Lower lobe of right lung (tissue), 2 donors: ENCODE measurements around the gene CUEDC1. TPM values are rescaled to one million over a fixed set of nuclear protein-coding genes. Genes with fewer than 3 reads are reported as not detected.
A peak's percentile ranks its signal among the peaks of the same experiment; 100 is the strongest.

Experiments
- ATAC-seq, 2 donors: fragments of 200-7000 bp; cut with Tn5 transposase; one replicate each; pipeline ENCODE4 v1.9.1; 2020 to 2022; ENCODE audit warnings: mild to moderate bottlenecking in 2 of 2, moderate library complexity in 2 of 2
- DNase-seq: peaks from one replicate; pipeline ENCODE4 v3.0.0-alpha.2; 2020
- H3K27ac ChIP-seq: fragments of 200-600 bp; one replicate; pipeline ENCODE4 v1.8.0; 2022
- H3K27me3 ChIP-seq: fragments of 200-600 bp; one replicate; pipeline ENCODE4 v1.8.0; 2022; ENCODE audit warnings: low read depth
- H3K36me3 ChIP-seq: fragments of 200-600 bp; one replicate; pipeline ENCODE4 v1.8.0; 2022; ENCODE audit warnings: mild to moderate bottlenecking
- H3K4me1 ChIP-seq: fragments of 200-600 bp; one replicate; pipeline ENCODE4 v1.8.0; 2022
- H3K4me3 ChIP-seq: fragments of 200-600 bp; one replicate; pipeline ENCODE4 v1.8.0; 2022; ENCODE audit warnings: mild to moderate bottlenecking
- H3K9me3 ChIP-seq: fragments of 200-600 bp; one replicate; pipeline ENCODE4 v1.8.0; 2022
- intact Hi-C: fragments of 100-400 bp; cut with DNase I; formaldehyde crosslinking; loops from one replicate; pipeline ENCODE4 v1.11.0; 2022
- total RNA-seq: library from RNA; stranded (reverse); fragmentation: NEBNext Ultra II Directional; extraction: Animal tissue kit (Norgen Biotek cat#: 25700); gene quantifications from one replicate; pipeline ENCODE4 v1.2.1, GENCODE V29; 2021
- TF ChIP-seq, protein P1 (sequence below): fragments of 200-600 bp; IDR thresholded peaks from one replicate; pipeline ENCODE4 v1.8.0; 2022; ENCODE audit warnings: antibody characterized with exemption, mild to moderate bottlenecking
- donor health status: DM: no; HTN: yes; CAD: no; lungs with severe emphysema.

The CUEDC1 gene
- total RNA-seq, 1 donor from 2014 or later, result 42.8 TPM

DNA sequence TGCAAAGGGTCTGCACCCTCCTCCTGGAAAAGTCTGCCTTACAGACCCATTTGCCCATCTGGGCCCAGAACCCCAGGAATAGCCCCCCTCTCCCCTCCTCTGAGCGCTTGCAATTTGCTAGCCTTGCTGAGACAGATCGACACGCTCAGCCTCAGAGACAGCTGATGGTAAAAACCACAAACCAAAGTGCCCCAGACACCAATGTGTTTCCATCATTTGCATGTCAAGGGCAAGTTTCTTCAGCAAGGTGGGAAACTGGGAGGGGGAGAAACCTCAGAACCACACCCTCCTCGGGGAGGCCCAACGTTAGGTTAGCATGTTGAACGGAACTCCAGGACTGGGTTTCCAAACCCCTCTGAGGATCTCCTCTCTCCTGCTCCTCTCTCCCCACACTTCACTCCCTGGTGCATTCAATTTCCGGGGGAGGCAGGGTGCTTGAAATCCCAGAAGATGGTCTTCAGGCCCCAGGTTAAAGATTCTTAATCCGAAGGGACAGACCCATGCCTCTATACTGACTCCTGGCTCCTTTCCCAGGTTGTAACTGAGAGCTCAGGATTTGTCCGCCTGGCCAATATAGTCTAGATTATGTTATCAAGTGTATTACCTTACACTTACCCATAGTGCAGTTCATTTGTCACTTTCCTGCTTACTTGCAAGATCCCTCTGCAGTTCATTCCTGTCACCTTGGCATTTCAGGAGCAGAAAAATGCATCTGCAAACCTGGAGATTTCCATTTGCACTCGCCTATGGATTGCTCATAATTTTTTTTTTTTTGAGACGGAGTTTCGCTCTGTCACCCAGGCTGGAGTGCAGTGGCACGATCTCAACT is 1.3 kb upstream of the CUEDC1 start:
- Histone ChIP-seq H3K4me3 (no peak overlapping the region), H3K9me3 (no peaks in the 10 kb centered on the region), H3K27ac (no peak overlapping the region), H3K36me3 (no peaks in the 10 kb centered on the region), H3K4me1 (peaks cover 40% of the 10 kb centered on the region), H3K27me3 (no peaks in the 10 kb centered on the region)
- intact Hi-C loops, result no loop called here
- TF ChIP-seq, protein P1, sequence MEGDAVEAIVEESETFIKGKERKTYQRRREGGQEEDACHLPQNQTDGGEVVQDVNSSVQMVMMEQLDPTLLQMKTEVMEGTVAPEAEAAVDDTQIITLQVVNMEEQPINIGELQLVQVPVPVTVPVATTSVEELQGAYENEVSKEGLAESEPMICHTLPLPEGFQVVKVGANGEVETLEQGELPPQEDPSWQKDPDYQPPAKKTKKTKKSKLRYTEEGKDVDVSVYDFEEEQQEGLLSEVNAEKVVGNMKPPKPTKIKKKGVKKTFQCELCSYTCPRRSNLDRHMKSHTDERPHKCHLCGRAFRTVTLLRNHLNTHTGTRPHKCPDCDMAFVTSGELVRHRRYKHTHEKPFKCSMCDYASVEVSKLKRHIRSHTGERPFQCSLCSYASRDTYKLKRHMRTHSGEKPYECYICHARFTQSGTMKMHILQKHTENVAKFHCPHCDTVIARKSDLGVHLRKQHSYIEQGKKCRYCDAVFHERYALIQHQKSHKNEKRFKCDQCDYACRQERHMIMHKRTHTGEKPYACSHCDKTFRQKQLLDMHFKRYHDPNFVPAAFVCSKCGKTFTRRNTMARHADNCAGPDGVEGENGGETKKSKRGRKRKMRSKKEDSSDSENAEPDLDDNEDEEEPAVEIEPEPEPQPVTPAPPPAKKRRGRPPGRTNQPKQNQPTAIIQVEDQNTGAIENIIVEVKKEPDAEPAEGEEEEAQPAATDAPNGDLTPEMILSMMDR, result no peak
- ATAC-seq (no peak), DNase-seq (no peak)

DNA sequence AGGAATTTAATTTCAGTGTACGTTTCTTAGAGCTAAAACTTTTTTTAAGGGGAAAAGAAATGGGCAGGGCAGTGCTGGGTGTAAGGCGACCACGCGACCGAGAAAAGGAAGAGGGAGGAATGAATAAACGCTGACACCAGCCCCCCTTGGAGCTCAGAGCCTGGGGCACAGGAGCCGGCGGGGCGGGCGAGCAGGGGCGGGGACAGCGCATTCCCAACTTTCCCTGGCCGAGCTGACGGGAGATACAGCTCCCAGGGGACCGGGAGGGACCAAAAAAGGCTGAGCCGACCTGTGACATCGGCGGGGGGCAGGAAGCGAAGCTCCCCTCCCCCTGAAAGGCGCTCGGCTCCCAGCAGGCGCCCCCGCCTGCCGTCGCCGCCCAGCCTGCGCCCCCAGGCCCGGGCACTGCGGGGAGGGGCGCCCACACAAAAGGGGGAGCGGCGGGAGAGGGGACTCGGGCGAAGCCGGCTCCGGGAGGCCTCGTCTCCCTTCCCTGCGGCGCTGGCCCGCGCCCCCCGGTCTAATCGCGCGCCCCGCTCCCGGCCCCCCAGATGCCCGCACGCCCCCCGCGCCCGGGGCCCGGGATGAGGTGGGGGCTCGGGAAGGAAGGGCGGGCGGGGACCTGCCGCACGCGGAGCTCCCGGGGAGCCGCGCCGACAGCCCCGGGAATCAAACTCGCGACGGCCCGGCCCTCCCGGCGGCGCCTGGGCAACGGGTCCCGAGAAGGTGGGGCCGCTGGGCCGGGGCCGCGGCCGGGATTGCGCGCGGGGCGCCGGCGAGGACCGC is 622 bp downstream of the CUEDC1 start:
- ATAC-seq (peak; percentile 63 to 75), DNase-seq (peak; percentile 72)
- TF ChIP-seq, protein P1, result no peak
- Histone ChIP-seq H3K27me3 (no peaks in the 10 kb centered on the region), H3K36me3 (no peaks in the 10 kb centered on the region), H3K4me3 (peak overlapping the region; percentile 77), H3K27ac (peak overlapping the region; percentile 93), H3K9me3 (no peaks in the 10 kb centered on the region), H3K4me1 (peaks cover 58% of the 10 kb centered on the region)
- intact Hi-C loops, result no loop called here

DNA sequence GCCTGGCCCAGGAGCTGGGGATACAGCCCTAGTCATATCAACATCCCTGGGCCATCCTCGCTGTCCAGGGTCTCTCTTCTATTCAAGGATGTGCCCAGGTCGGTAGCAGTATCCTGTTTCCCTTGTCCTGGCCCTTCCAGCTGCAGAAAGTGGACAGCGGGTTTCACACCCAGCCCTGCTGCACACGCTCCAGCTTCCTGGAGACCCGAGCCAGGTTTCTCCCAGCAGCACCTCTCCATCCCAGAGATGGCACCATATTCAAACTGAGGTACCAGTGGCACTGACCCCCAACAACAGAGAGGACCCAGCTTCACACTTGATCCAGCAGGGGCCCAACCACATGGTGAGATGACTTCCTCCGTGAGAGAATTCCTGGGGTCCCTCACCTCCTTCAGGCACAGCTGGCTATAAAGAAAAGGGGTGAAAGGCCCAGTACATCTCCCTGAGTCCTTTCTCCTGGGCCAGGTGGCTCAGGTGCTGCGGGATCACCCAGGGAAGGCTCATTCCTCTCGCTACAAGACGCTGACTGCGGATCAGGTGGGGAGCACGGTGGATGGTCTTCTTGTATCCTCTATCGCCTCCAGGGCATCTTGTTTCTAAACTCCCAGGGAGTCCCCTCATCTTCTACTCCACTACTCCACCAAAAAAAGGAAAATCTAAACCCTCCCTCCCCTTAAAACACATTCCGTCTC is 1.4 kb downstream of the CUEDC1 start:
- Histone ChIP-seq H3K9me3 (no peaks in the 10 kb centered on the region), H3K36me3 (no peaks in the 10 kb centered on the region), H3K4me3 (peak overlapping the region; percentile 77), H3K27me3 (no peaks in the 10 kb centered on the region), H3K4me1 (peaks cover 66% of the 10 kb centered on the region), H3K27ac (peak overlapping the region; percentile 93)
- no peak for DNase-seq
- ATAC-seq, result no peak
- TF ChIP-seq, protein P1, result no peak
- intact Hi-C loops, result no loop called here

DNA sequence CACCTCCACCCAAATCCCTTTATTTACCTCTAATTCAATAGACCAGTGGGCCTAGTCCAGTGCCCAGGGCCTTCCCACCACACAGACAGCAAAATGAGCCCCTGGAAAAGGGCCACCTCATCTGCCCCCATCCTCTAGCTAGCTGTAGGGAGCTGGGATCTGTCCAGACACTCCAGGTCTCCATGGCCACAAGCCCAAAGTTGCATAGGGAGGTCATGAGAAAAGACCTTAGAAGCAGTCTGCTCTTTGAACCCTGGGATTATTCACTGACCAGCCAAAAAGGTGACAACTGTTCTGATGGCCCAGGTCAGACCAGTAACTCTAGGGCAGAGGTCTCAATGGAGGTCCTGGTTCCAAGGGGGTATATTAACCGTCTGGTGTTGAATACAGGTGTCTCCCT is 2.0 kb downstream of the CUEDC1 start:
- H3K36me3 ChIP-seq, result no peaks in the 10 kb centered on the region
- intact Hi-C loops, result no loop called here
- peaks cover 72% of the 10 kb centered on the region for H3K4me1 ChIP-seq
- TF ChIP-seq, protein P1, result no peak
- H3K27ac ChIP-seq, result peak overlapping the region; percentile 93
- H3K9me3 ChIP-seq, result no peaks in the 10 kb centered on the region
- ATAC-seq (no peak), DNase-seq (no peak)
- H3K27me3 ChIP-seq, result no peaks in the 10 kb centered on the region
- no peak overlapping the region for H3K4me3 ChIP-seq

DNA sequence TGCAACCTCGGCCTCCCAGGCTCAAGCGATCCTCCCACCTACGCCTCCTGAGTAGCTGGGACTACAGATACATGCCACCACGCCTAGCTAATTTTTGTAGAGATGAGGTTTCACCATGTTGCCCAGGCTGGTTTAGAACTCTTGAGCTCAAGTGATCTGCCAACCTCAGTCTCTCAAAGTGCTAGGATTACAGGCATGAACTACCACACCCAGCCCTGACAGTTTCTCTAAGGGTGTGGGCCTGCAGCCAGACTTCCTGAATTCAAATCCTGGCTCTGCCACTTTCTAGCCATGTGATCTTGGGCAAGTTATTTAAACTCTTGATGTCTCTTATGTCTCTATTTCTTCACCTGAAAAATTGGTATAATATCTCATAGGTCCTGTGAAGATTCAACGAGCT is 5.6 kb downstream of the CUEDC1 start:
- intact Hi-C loops, result no loop called here
- TF ChIP-seq, protein P1, result no peak
- H3K27ac ChIP-seq, result peak overlapping the region; percentile 79
- peak; percentile 77 for DNase-seq
- no peaks in the 10 kb centered on the region for H3K9me3 ChIP-seq
- no peak overlapping the region for H3K4me3 ChIP-seq
- H3K4me1 ChIP-seq, result peaks cover 90% of the 10 kb centered on the region
- ATAC-seq, result peak; percentile 51 to 67
- H3K36me3 ChIP-seq, result no peaks in the 10 kb centered on the region
- H3K27me3 ChIP-seq, result no peaks in the 10 kb centered on the region
